GM23248 (cell line): ENCODE measurements around the gene ADAT2. TPM values are rescaled to one million over a fixed set of nuclear protein-coding genes. Genes with fewer than 3 reads are reported as not detected.

Experiments
- DNase-seq: peaks from one replicate; pipeline ENCODE4 v3.0.0-alpha.2; 2015
- H2AFZ ChIP-seq: fragments of 200-600 bp; sonication (generic); 2 replicates; pipeline ENCODE4 v1.6.1; 2016; ENCODE audit warnings: antibody characterized with exemption
- H3F3A ChIP-seq: fragments of 200-600 bp; sonication (generic); 2 replicates; pipeline ENCODE4 v1.6.1; 2016; ENCODE audit warnings: mild to moderate bottlenecking, antibody characterized with exemption, mixed run types; ENCODE audit not compliant: insufficient read depth
- H3K27ac ChIP-seq: fragments of 200-600 bp; sonication (generic); 2 replicates; pipeline ENCODE4 v1.5.1; 2016; ENCODE audit warnings: mild to moderate bottlenecking
- H3K27me3 ChIP-seq: fragments of 200-600 bp; sonication (generic); replicated peaks from 2 replicates; pipeline ENCODE4 v1.6.1; 2016; ENCODE audit warnings: mild to moderate bottlenecking; ENCODE audit not compliant: insufficient read depth
- H3K36me3 ChIP-seq: fragments of 200-600 bp; sonication (generic); 2 replicates; pipeline ENCODE4 v1.6.1; 2016; ENCODE audit warnings: low read depth, mild to moderate bottlenecking
- H3K4me1 ChIP-seq: fragments of 200-600 bp; sonication (generic); 2 replicates; pipeline ENCODE4 v1.6.1; 2016; ENCODE audit warnings: mild to moderate bottlenecking; ENCODE audit not compliant: insufficient read depth
- H3K4me2 ChIP-seq: fragments of 200-600 bp; sonication (generic); one replicate; pipeline ENCODE4 v1.6.1; 2016; ENCODE audit warnings: mild to moderate bottlenecking; ENCODE audit not compliant: unreplicated experiment
- H3K4me3 ChIP-seq: fragments of 200-600 bp; sonication (generic); 2 replicates; pipeline ENCODE4 v1.5.1; 2016; ENCODE audit warnings: mild to moderate bottlenecking
- H3K79me2 ChIP-seq: fragments of 200-600 bp; sonication (generic); 2 replicates; pipeline ENCODE4 v1.6.1; 2016; ENCODE audit warnings: mild to moderate bottlenecking; ENCODE audit not compliant: insufficient read depth
- H3K9ac ChIP-seq: fragments of 200-600 bp; sonication (generic); 2 replicates; pipeline ENCODE4 v1.6.1; 2016; ENCODE audit warnings: mild to moderate bottlenecking
- H3K9me2 ChIP-seq: fragments of 200-600 bp; sonication (generic); 2 replicates; pipeline ENCODE4 v1.6.1; 2016; ENCODE audit warnings: mixed run types, mild to moderate bottlenecking, moderate library complexity; ENCODE audit not compliant: insufficient read depth
- H3K9me3 ChIP-seq: fragments of 200-600 bp; sonication (generic); one replicate; pipeline ENCODE4 v1.6.1; 2017; ENCODE audit warnings: low read depth
- H4K20me1 ChIP-seq: fragments of 200-600 bp; sonication (generic); 2 replicates; pipeline ENCODE4 v1.6.0; 2016; ENCODE audit not compliant: insufficient read depth
- EZH2 ChIP-seq: fragments of 200-600 bp; sonication (generic); IDR thresholded peaks from 2 replicates; pipeline ENCODE4 v1.6.1; 2018; ENCODE audit warnings: antibody characterized with exemption, mild to moderate bottlenecking; ENCODE audit not compliant: insufficient read depth, poor library complexity, severe bottlenecking
- EZH2phosphoT487 ChIP-seq: fragments of 200-600 bp; sonication (generic); IDR thresholded peaks from 2 replicates; pipeline ENCODE4 v1.6.1; 2018; ENCODE audit warnings: antibody characterized with exemption, moderate library complexity, mild to moderate bottlenecking, low read depth; ENCODE audit not compliant: insufficient read depth
- WGBS, 2 experiments: methylation state at CpG; one replicate each; pipeline ENCODE4 v1.1.6; 2015 to 2017; ENCODE audit warnings: low lambda C conversion rate in 2 of 2, low coverage in 1 of 2; ENCODE audit errors: missing lambda C conversion rate in 2 of 2; 5-methylcytosine and 5-hydroxymethylcytosine counted together
- in situ Hi-C: fragments of 300-500 bp; cut with MboI; formaldehyde crosslinking; loops from 2 replicates; pipeline ENCODE4 v1.15.0; 2020
- polyA plus RNA-seq: library from polyadenylated mRNA; unstranded; fragments of >200 nt; fragmentation: Nextera tagmentation; extraction: Ambion mirVana; gene quantifications from 2 replicates; pipeline ENCODE4 v1.2.1, GENCODE V29; 2016
- total RNA-seq: library from RNA; depleted of rRNA; stranded (reverse); fragments of >200 nt; shearing (Covaris generic); gene quantifications from 2 replicates; pipeline ENCODE4 v1.2.3, GENCODE V29; 2014

Gene ADAT2
- total and polyA plus RNA-seq, 2 experiments from 2014 or later, result 3.2 to 4.2 TPM

DNA sequence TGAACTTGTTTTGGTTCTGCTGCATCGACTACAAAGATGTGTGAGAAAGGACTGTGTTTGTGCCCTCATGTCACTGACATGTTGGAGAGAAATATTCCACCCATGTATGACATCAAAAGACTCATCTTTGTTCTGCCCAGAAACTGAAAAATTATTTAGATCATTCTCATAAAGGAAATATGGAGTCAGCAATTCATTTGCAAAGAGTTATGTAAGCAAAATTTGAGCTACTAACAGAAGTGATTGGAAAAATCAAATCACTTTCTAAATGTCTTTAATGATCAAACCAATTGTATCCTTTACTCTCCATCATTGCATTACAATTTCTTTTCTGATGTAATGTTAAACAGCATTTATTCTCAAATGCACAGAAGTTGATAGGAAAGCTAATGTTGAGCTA lies 19.3 kb downstream of the ADAT2 start:
- Histone ChIP-seq H3K27me3 (no peaks in the 10 kb centered on the region), H3K4me2 (no peak overlapping the region), H3K9ac (no peak overlapping the region), H3K27ac (no peak overlapping the region), H2AFZ (no peak overlapping the region), H3K79me2 (no peaks in the 10 kb centered on the region), H3K4me1 (peaks cover 8% of the 10 kb centered on the region), H3K4me3 (no peak overlapping the region), H3K9me3 (no peaks in the 10 kb centered on the region), H3F3A (peaks cover 6% of the 10 kb centered on the region; the same call in 1 of the 2 replicates), H3K36me3 (no peaks in the 10 kb centered on the region), H4K20me1 (no peaks in the 10 kb centered on the region), H3K9me2 (no peaks in the 10 kb centered on the region)
- in situ Hi-C loops, result loop anchor here (25.0 kb wide), 1 partner anchor 944 kb away; no protein-coding TSS in a partner anchor
- no peak for TF ChIP-seq EZH2
- no peak for TF ChIP-seq EZH2phosphoT487
- WGBS, 2 experiments, result 43 to 63% methylated on average over 1 of the region's 1 CpG
- no peak for DNase-seq

DNA sequence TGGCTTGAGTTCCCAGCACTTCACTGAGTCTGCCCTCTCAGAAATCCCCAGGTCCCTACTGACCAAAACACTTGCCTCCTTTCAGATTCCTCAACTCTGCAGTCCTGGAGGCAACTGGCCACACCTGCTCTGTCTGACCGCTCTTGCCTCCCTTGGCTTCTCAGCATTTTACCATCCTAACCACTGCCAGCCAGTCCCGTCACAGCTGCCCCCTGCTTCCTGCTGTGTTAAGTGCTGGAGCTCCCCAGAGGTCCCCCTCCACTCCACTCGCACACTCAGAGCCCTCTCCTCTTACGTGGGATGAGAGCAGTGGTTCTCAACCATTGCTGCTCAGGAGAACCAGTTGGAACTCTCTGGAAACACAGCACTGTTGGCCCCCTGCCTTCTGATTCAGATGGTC lies 20.5 kb downstream of the ADAT2 start:
- TF ChIP-seq EZH2, result no peak
- TF ChIP-seq EZH2phosphoT487, result no peak
- peaks cover 13% of the 10 kb centered on the region for H3K4me1 ChIP-seq
- WGBS, 2 experiments, result 99 to 100% methylated on average over 4 of the region's 4 CpGs
- peaks cover 11% of the 10 kb centered on the region; the same call in 1 of the 2 replicates for H3F3A ChIP-seq
- no peaks in the 10 kb centered on the region for H3K79me2 ChIP-seq
- no peaks in the 10 kb centered on the region for H4K20me1 ChIP-seq
- no peak overlapping the region for H3K9ac ChIP-seq
- no peaks in the 10 kb centered on the region for H3K36me3 ChIP-seq
- H3K27ac ChIP-seq, result no peak overlapping the region
- H3K9me2 ChIP-seq, result no peaks in the 10 kb centered on the region
- no peak overlapping the region for H3K4me3 ChIP-seq
- no peak for DNase-seq
- no peak overlapping the region for H3K4me2 ChIP-seq
- no peaks in the 10 kb centered on the region for H3K9me3 ChIP-seq
- H3K27me3 ChIP-seq, result no peaks in the 10 kb centered on the region
- H2AFZ ChIP-seq, result no peak overlapping the region
- in situ Hi-C loops, result loop anchor here (25.0 kb wide), 1 partner anchor 943 kb away; no protein-coding TSS in a partner anchor

- Histone ChIP-seq H3K9ac (no peak overlapping the region), H3K4me1 (peaks cover 13% of the 10 kb centered on the region), H3K9me2 (no peaks in the 10 kb centered on the region), H3F3A (peaks cover 11% of the 10 kb centered on the region; the same call in 1 of the 2 replicates), H3K36me3 (no peaks in the 10 kb centered on the region), H3K79me2 (no peaks in the 10 kb centered on the region), H4K20me1 (no peaks in the 10 kb centered on the region), H3K4me2 (no peak overlapping the region), H3K27me3 (no peaks in the 10 kb centered on the region), H3K27ac (no peak overlapping the region), H3K9me3 (no peaks in the 10 kb centered on the region), H3K4me3 (no peak overlapping the region), H2AFZ (no peak overlapping the region)
- in situ Hi-C loops, result loop anchor here (25.0 kb wide), 1 partner anchor 940 kb away; no protein-coding TSS in a partner anchor
- 0 to 3% methylated on average over 4 of the region's 4 CpGs for WGBS, 2 experiments
- TF ChIP-seq EZH2 (no peak), EZH2phosphoT487 (no peak)
- peak; percentile 94 for DNase-seq
Measured at GRCh38 chr6:143427109-143427817, 23.2 kb downstream of the ADAT2 start.

DNA sequence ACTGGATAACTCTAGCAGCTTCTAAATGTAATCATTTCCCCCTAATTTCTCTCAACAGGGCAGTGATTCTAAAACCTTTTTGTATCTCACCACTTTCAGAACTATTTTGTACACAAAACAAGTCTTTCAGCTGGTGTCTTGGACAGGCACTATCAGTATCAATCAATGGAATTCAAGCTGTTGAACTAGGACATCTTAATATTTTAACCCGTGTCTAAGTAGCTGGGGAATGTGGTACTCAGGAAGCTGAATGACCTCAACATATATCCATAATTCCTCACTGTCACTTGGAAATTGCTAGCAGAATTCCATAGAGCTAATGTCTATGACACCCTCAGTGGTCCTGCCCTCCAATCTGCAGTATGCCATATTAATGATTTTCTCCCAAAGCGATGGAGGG lies 24.5 kb downstream of the ADAT2 start:
- in situ Hi-C loops, result loop anchor here (25.0 kb wide), 1 partner anchor 939 kb away; no protein-coding TSS in a partner anchor

More for the DNA sequence above, 24.5 kb downstream of the ADAT2 start:
- Histone ChIP-seq H3K4me3 (no peak overlapping the region), H3K9me2 (no peaks in the 10 kb centered on the region), H3K9ac (no peak overlapping the region), H3K9me3 (no peaks in the 10 kb centered on the region), H3K27ac (no peak overlapping the region), H3K4me2 (no peak overlapping the region), H4K20me1 (no peaks in the 10 kb centered on the region), H3K4me1 (peaks cover 13% of the 10 kb centered on the region), H3K36me3 (no peaks in the 10 kb centered on the region), H3K27me3 (no peaks in the 10 kb centered on the region), H2AFZ (no peak overlapping the region), H3F3A (peaks cover 11% of the 10 kb centered on the region; the same call in 1 of the 2 replicates), H3K79me2 (no peaks in the 10 kb centered on the region)
- no peak for DNase-seq
- no peak for TF ChIP-seq EZH2phosphoT487
- TF ChIP-seq EZH2, result no peak
- 88 to 92% methylated on average over 2 of the region's 2 CpGs for WGBS, 2 experiments
